Neuronal stem cell (in vitro differentiated cells): Measurements from ENCODE around the gene FBXL13.

Experiments
- DNase-seq: peaks from one replicate; pipeline ENCODE4 v3.0.0-alpha.2; 2013; ENCODE audit warnings: low spot score
- H2AFZ ChIP-seq: one replicate; pipeline ENCODE4 v1.6.1; 2013; ENCODE audit warnings: mild to moderate bottlenecking, low read length, inconsistent platforms
- H2AK5ac ChIP-seq: 2 replicates; pipeline ENCODE4 v1.6.1; 2013; ENCODE audit warnings: low read depth, mild to moderate bottlenecking, inconsistent platforms, low read length, moderate library complexity, mixed read lengths
- H2BK120ac ChIP-seq: 2 replicates; pipeline ENCODE4 v1.6.1; 2013; ENCODE audit warnings: low read depth, mild to moderate bottlenecking, inconsistent platforms, low read length, moderate library complexity, mixed read lengths
- H2BK12ac ChIP-seq: one replicate; pipeline ENCODE4 v1.6.1; 2013; ENCODE audit warnings: low read length, inconsistent platforms
- H2BK15ac ChIP-seq: 2 replicates; pipeline ENCODE4 v1.6.1; 2013; ENCODE audit warnings: mild to moderate bottlenecking, low read length, inconsistent platforms, mixed read lengths
- H2BK5ac ChIP-seq: one replicate; pipeline ENCODE4 v1.6.1; 2013; ENCODE audit warnings: inconsistent platforms, mild to moderate bottlenecking, low read length, moderate library complexity
- H3K14ac ChIP-seq: one replicate; pipeline ENCODE4 v1.6.1; 2013; ENCODE audit warnings: low read length, inconsistent platforms
- H3K18ac ChIP-seq: 2 replicates; pipeline ENCODE4 v1.6.1; 2013; ENCODE audit warnings: low read length, inconsistent platforms
- H3K23ac ChIP-seq: 2 replicates; pipeline ENCODE4 v1.6.1; 2013; ENCODE audit warnings: low read depth, mild to moderate bottlenecking, mixed read lengths, low read length, inconsistent platforms; ENCODE audit not compliant: poor library complexity
- H3K27ac ChIP-seq: replicated peaks from 3 replicates; pipeline ENCODE4 v1.5.1; 2013; ENCODE audit warnings: low read length, inconsistent platforms
- H3K27me3 ChIP-seq, 3 experiments: 2 replicates each; pipeline ENCODE4 v1.6.1; 2013; ENCODE audit warnings: low read length in 3 of 3, mild to moderate bottlenecking in 2 of 3, inconsistent platforms in 1 of 3, low read depth in 1 of 3, mixed read lengths in 1 of 3, moderate library complexity in 1 of 3; ENCODE audit not compliant: control insufficient read depth in 3 of 3, insufficient read depth in 3 of 3
- H3K36me3 ChIP-seq, 2 donors: replicated peaks in 1 of 2; 2 replicates each; pipeline ENCODE4 v1.6.1; 2013; ENCODE audit warnings: low read length in 2 of 2; ENCODE audit not compliant: control insufficient read depth in 2 of 2, insufficient read depth in 2 of 2
- H3K4ac ChIP-seq: 2 replicates; pipeline ENCODE4 v1.6.1; 2013; ENCODE audit warnings: inconsistent platforms, mild to moderate bottlenecking, low read length, moderate library complexity
- H3K4me1 ChIP-seq, 2 donors: 1 replicate in 1 of 2; 2 replicates in 1 of 2; pipeline ENCODE4 v1.6.1; 2013; ENCODE audit warnings: low read length in 2 of 2, low read depth in 1 of 2; ENCODE audit not compliant: control insufficient read depth in 2 of 2, insufficient read depth in 1 of 2
- H3K4me2 ChIP-seq: one replicate; pipeline ENCODE4 v1.6.1; 2013; ENCODE audit warnings: mild to moderate bottlenecking, low read length, inconsistent platforms; ENCODE audit not compliant: insufficient read depth, poor library complexity, severe bottlenecking
- H3K4me3 ChIP-seq, 2 donors: 2 replicates each; pipeline ENCODE4 v1.5.1; 2013; ENCODE audit warnings: low read length in 2 of 2, mild to moderate bottlenecking in 2 of 2, inconsistent platforms in 1 of 2, moderate library complexity in 1 of 2
- H3K79me1 ChIP-seq: one replicate; pipeline ENCODE4 v1.6.1; 2013; ENCODE audit warnings: low read depth, mild to moderate bottlenecking, inconsistent platforms, low read length, moderate library complexity
- H3K9ac ChIP-seq: one replicate; pipeline ENCODE4 v1.6.1; 2013; ENCODE audit warnings: mild to moderate bottlenecking, low read depth, low read length, inconsistent platforms; ENCODE audit not compliant: poor library complexity
- H3K9me3 ChIP-seq, 2 donors: replicated peaks in 1 of 2; 2 replicates each; pipeline versions ENCODE3 to v1.6.1; 2013; ENCODE audit warnings: low read length in 2 of 2, mild to moderate bottlenecking in 2 of 2, inconsistent platforms in 1 of 2, low read depth in 1 of 2, mixed read lengths in 1 of 2, moderate library complexity in 1 of 2; ENCODE audit not compliant: control insufficient read depth in 2 of 2, insufficient read depth in 1 of 2
- H4K8ac ChIP-seq: one replicate; pipeline ENCODE4 v1.6.1; 2013; ENCODE audit warnings: low read depth, mild to moderate bottlenecking, inconsistent platforms, low read length, moderate library complexity
- H4K91ac ChIP-seq: one replicate; pipeline ENCODE4 v1.6.1; 2013; ENCODE audit warnings: low read length, low read depth, mild to moderate bottlenecking, inconsistent platforms; ENCODE audit not compliant: poor library complexity
- WGBS, 2 donors: extraction: QIAGEN DNeasy Blood & Tissue Kit; methylation state at CpG; one replicate each; pipeline ENCODE4 v1.1.7; 2013; ENCODE audit warnings: missing lambda C conversion rate in 2 of 2, mixed read lengths in 1 of 2; ENCODE audit not compliant: insufficient read length in 2 of 2, insufficient replicate concordance in 1 of 2; ENCODE audit errors: extremely low coverage in 2 of 2; 5-methylcytosine and 5-hydroxymethylcytosine counted together

Gene FBXL13

GRCh38 chr7:102823390-102824119 lies 251.0 kb downstream of the FBXL13 start:
- H3K36me3 ChIP-seq = peaks cover 0 to 3% of the 10 kb centered on the region in 2 donors
- H3K9ac ChIP-seq = no peak overlapping the region
- no peak overlapping the region for H3K4ac ChIP-seq
- H2AFZ ChIP-seq = no peak overlapping the region
- H3K79me1 ChIP-seq = no peaks in the 10 kb centered on the region
- no peak overlapping the region for H4K91ac ChIP-seq
- no peak overlapping the region for H2BK5ac ChIP-seq
- no peak overlapping the region for H3K23ac ChIP-seq
- H2BK15ac ChIP-seq = no peak overlapping the region
- H3K18ac ChIP-seq = no peak overlapping the region
- no peak overlapping the region for H2BK120ac ChIP-seq
- H2AK5ac ChIP-seq = no peak overlapping the region
- no CpG with 5 or more reads among the region's 6 CpGs for WGBS, 2 donors
- no peak overlapping the region for H4K8ac ChIP-seq
- H3K4me1 ChIP-seq = peaks cover 0 to 3% of the 10 kb centered on the region in 2 donors
- H3K4me3 ChIP-seq = no peak overlapping the region
- no peak overlapping the region for H3K27ac ChIP-seq
- H3K27me3 ChIP-seq = no peaks in the 10 kb centered on the region
- no peak for DNase-seq
- no peak overlapping the region for H3K4me2 ChIP-seq
- peaks cover 0 to 3% of the 10 kb centered on the region in 2 donors for H3K9me3 ChIP-seq
- no peak overlapping the region for H2BK12ac ChIP-seq
- no peak overlapping the region for H3K14ac ChIP-seq

GRCh38 chr7:102821994-102822747 lies 252.4 kb downstream of the FBXL13 start:
- H3K4me2 ChIP-seq = no peak overlapping the region
- no peak for DNase-seq
- no peak overlapping the region for H3K18ac ChIP-seq
- H2BK12ac ChIP-seq = no peak overlapping the region
- H2BK15ac ChIP-seq = no peak overlapping the region
- peaks cover 0 to 3% of the 10 kb centered on the region in 2 donors for H3K4me1 ChIP-seq
- peaks cover 0 to 2% of the 10 kb centered on the region in 2 donors for H3K9me3 ChIP-seq
- no peak overlapping the region for H2AK5ac ChIP-seq
- peaks cover 0 to 2% of the 10 kb centered on the region in 2 donors for H3K36me3 ChIP-seq
- no peak overlapping the region for H2BK5ac ChIP-seq
- H3K14ac ChIP-seq = no peak overlapping the region
- no peak overlapping the region for H3K4me3 ChIP-seq
- no peak overlapping the region for H2AFZ ChIP-seq
- no peak overlapping the region for H2BK120ac ChIP-seq
- H3K23ac ChIP-seq = no peak overlapping the region
- H3K9ac ChIP-seq = no peak overlapping the region
- H3K79me1 ChIP-seq = no peaks in the 10 kb centered on the region
- H3K27me3 ChIP-seq = no peaks in the 10 kb centered on the region
- H4K8ac ChIP-seq = no peak overlapping the region
- H3K27ac ChIP-seq = no peak overlapping the region
- H4K91ac ChIP-seq = no peak overlapping the region
- no CpG with 5 or more reads among the region's 2 CpGs for WGBS, 2 donors
- H3K4ac ChIP-seq = no peak overlapping the region

DNA sequence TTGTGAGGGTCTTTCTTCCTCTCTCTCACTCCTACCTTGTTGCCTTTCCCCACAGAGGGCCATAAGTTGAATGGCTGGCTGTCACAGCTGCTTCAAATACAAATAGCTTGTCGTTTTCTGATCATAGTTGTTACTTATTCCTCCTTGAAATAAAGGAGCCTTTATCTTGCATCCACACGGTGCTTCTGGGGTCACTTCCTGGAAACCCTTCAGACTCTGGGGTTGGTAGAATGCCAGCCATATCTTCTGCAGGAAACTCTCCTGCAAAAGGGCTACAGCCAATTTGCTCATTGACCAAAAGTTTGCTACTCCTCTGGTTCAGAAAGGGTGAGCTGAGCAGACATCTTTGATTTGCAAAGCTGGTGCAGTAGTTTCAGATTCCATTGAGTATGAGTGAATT lies 255.4 kb downstream of the FBXL13 start:
- Histone ChIP-seq H4K8ac (no peak overlapping the region), H2BK15ac (no peak overlapping the region), H3K9ac (no peak overlapping the region), H3K4me1 (peaks cover 0 to 3% of the 10 kb centered on the region in 2 donors), H2AK5ac (no peak overlapping the region), H2BK12ac (no peak overlapping the region), H3K14ac (no peak overlapping the region), H3K4ac (no peak overlapping the region), H3K79me1 (no peaks in the 10 kb centered on the region), H3K4me2 (no peak overlapping the region), H2BK5ac (no peak overlapping the region), H3K27me3 (no peaks in the 10 kb centered on the region), H3K4me3 (no peak overlapping the region), H3K23ac (no peak overlapping the region), H3K27ac (no peak overlapping the region), H3K18ac (no peak overlapping the region), H3K9me3 (no peaks in the 10 kb centered on the region), H4K91ac (no peak overlapping the region), H2BK120ac (no peak overlapping the region), H2AFZ (no peak overlapping the region), H3K36me3 (no peaks in the 10 kb centered on the region)
- WGBS, 2 donors = no CpG with 5 or more reads among the region's 2 CpGs
- no peak for DNase-seq
